ENCODE data around the gene CD40.

Gene CD40

DNA sequence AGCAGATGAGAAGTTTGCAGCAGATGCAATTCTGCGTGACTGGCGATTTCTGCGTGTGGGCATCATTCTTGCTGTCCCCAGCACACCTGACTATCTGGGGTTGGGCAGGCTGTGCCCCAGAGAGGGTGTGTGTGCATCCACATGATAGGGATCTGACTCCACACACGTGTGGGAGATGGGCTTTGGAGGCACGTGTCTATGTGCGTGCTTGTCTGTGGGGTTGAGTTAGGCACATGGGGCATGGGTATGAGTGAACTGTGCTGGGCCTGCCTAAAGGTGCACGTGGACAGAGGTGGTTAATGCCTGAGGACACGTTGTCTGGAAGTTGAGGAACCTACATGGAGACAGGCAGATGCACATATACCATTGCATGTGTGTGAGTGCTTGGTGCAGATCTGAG, 50.3 kb downstream of the CD40 start:
- Histone ChIP-seq H3K27me3 (replicated peaks; ENCODE audit: control insufficient read depth, insufficient read depth, low read length) (peaks cover 7% of the 10 kb centered on the region), H3K4me3 (replicated peaks; ENCODE audit: low read depth, low read length) (no peak overlapping the region), H3K36me3 (ENCODE audit: control insufficient read depth, insufficient read depth, low read length) (no peaks in the 10 kb centered on the region)
- DNase-seq (ENCODE audit: extremely low read depth, insufficient read length) = no peak
- TF ChIP-seq, protein P1, sequence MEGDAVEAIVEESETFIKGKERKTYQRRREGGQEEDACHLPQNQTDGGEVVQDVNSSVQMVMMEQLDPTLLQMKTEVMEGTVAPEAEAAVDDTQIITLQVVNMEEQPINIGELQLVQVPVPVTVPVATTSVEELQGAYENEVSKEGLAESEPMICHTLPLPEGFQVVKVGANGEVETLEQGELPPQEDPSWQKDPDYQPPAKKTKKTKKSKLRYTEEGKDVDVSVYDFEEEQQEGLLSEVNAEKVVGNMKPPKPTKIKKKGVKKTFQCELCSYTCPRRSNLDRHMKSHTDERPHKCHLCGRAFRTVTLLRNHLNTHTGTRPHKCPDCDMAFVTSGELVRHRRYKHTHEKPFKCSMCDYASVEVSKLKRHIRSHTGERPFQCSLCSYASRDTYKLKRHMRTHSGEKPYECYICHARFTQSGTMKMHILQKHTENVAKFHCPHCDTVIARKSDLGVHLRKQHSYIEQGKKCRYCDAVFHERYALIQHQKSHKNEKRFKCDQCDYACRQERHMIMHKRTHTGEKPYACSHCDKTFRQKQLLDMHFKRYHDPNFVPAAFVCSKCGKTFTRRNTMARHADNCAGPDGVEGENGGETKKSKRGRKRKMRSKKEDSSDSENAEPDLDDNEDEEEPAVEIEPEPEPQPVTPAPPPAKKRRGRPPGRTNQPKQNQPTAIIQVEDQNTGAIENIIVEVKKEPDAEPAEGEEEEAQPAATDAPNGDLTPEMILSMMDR (IDR thresholded peaks at IDR 0.05; ENCODE audit: insufficient read depth, low read length, poor library complexity, severe bottlenecking) = no peak

DNA sequence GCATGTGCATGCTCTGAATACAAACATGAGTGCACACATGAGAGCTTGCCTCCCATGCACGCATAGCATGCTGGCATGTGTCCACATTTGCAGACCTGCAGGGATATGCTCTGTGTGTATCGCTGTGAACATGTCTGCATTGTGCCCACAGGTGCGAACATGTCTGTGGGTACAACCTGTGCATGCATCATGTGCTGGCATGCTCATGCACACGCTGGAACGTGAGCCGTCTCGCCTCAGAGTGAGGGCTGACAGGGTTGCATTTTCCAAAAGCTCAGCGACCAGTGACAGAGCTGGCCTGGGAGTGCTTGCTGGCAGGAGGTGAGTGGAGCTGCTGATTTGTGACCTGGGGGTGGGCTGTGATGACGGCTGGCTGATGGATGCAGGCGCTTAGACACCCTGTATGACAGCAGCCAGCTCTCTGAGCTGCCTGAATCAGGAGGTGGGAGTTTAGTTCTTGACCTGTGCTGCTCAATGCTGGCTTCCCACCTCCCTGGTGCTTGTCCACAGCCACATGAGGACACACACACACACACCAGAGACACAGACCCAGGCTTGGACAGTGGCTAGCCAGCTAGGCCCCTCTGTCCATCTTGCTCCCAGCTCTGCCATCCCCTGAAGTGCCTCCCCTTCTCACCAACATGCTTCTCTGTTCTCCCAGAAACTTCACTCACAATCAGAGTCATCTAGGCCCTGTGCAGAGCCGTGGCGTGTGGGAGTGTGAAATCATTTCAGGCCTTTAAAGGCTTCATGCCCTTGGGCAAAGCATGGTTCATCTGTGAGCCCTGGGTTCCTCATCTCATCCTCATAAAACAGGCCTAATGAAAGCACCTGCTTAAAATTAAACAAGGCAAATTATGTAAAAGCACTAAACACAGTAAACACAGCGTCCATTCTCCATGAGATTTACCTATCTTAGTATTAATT, 51.4 kb downstream of the CD40 start:
- Histone ChIP-seq H3K27me3 (replicated peaks; ENCODE audit: control insufficient read depth, insufficient read depth, low read length) (peaks cover 5% of the 10 kb centered on the region), H3K4me3 (replicated peaks; ENCODE audit: low read depth, low read length) (no peak overlapping the region), H3K36me3 (ENCODE audit: control insufficient read depth, insufficient read depth, low read length) (no peaks in the 10 kb centered on the region)
- no peak for DNase-seq (ENCODE audit: extremely low read depth, insufficient read length)
- TF ChIP-seq, protein P1 (IDR thresholded peaks at IDR 0.05; ENCODE audit: insufficient read depth, low read length, poor library complexity, severe bottlenecking) = no peak

DNA sequence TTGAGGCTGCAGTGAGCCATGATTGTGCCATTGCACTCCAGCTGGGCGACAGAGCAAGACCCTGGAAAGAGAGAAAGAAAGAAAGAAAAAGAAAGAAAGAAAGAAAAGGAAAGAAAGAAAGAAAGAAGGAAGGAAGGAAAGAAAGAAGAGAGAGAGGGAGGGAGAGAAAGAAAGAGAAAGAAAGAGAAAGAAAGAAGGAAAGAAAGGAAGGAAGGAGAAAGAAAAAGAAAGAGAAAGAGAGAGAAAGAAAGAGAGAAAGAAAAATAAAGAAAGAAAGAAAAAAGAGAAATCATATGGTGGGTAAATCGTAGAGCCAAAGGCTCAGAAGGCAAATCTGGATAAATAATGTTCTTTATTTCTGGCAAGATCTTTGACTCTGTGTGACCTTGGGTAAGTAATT, 53.4 kb downstream of the CD40 start:
- no peak overlapping the region for H3K4me3 ChIP-seq (replicated peaks; ENCODE audit: low read depth, low read length)
- no peaks in the 10 kb centered on the region for H3K36me3 ChIP-seq (ENCODE audit: control insufficient read depth, insufficient read depth, low read length)
- no peak for DNase-seq (ENCODE audit: extremely low read depth, insufficient read length)
- TF ChIP-seq, protein P1 (IDR thresholded peaks at IDR 0.05; ENCODE audit: insufficient read depth, low read length, poor library complexity, severe bottlenecking) = no peak
- H3K27me3 ChIP-seq (replicated peaks; ENCODE audit: control insufficient read depth, insufficient read depth, low read length) = peaks cover 4% of the 10 kb centered on the region

DNA sequence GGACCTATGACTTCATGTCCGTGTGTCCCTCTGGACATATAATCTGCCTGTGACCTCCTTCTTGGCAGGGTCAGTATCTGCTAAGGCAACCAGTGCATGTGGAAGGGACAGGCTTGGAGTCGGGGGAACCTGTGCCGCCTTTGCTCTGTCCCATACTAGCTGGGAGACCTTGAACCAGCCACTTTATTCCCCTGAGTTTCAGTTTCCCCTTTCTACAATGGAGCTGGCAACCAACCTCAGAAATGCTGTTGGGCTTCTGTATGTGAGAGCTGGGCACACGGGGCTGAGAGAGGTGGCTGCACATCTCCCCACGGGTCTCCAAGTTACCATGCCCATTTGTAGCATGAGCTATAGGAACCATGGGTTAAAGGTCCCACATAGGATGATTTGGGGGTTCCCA, 53.8 kb downstream of the CD40 start:
- TF ChIP-seq, protein P1 (IDR thresholded peaks at IDR 0.05; ENCODE audit: insufficient read depth, low read length, poor library complexity, severe bottlenecking) = no peak
- H3K27me3 ChIP-seq (replicated peaks; ENCODE audit: control insufficient read depth, insufficient read depth, low read length) = peaks cover 4% of the 10 kb centered on the region
- H3K36me3 ChIP-seq (ENCODE audit: control insufficient read depth, insufficient read depth, low read length) = no peaks in the 10 kb centered on the region
- no peak overlapping the region for H3K4me3 ChIP-seq (replicated peaks; ENCODE audit: low read depth, low read length)
- DNase-seq (ENCODE audit: extremely low read depth, insufficient read length) = no peak

DNA sequence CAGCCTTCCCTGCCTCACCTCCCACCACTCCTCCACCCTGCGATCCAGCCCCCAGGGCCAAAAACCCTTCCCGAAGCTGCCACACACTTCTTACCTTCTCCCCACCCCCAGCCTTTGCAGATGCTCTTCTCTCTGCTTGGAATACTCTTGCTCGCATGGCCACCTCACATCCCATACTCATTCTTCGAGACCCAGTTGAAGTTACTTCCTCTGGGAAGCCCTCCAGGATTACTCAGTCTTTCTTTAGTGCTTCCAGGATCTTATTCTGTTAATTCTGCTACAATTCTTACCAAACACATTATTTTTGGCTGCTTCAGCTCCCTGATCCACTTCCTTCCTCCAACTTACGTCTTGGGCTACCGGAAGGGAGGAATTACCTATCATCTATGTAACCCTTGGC, 54.3 kb downstream of the CD40 start:
- TF ChIP-seq, protein P1 (IDR thresholded peaks at IDR 0.05; ENCODE audit: insufficient read depth, low read length, poor library complexity, severe bottlenecking) = no peak
- Histone ChIP-seq H3K36me3 (ENCODE audit: control insufficient read depth, insufficient read depth, low read length) (no peaks in the 10 kb centered on the region), H3K4me3 (replicated peaks; ENCODE audit: low read depth, low read length) (no peak overlapping the region), H3K27me3 (replicated peaks; ENCODE audit: control insufficient read depth, insufficient read depth, low read length) (peaks cover 4% of the 10 kb centered on the region)
- DNase-seq (ENCODE audit: extremely low read depth, insufficient read length) = no peak
